Hepatocyte (in vitro differentiated cells): ENCODE results near the gene CAMKK2. TPM values are rescaled to one million over a fixed set of nuclear protein-coding genes. Genes with fewer than 3 reads are reported as not detected.

Source experiments
- DNase-seq: peaks from one replicate; pipeline ENCODE4 v3.0.0-alpha.2; 2016; ENCODE audit warnings: low spot score
- H2AFZ ChIP-seq: fragments of 200-600 bp; sonication (generic); 2 replicates; pipeline ENCODE4 v1.6.0; 2016; ENCODE audit warnings: antibody characterized with exemption, mild to moderate bottlenecking
- H3K27ac ChIP-seq: fragments of 200-600 bp; sonication (generic); 2 replicates; pipeline ENCODE4 v1.5.1; 2016; ENCODE audit warnings: mild to moderate bottlenecking
- H3K27me3 ChIP-seq: fragments of 200-600 bp; sonication (generic); 2 replicates; pipeline ENCODE4 v1.6.1; 2016
- H3K36me3 ChIP-seq: fragments of 200-600 bp; sonication (generic); replicated peaks from 2 replicates; pipeline ENCODE4 v1.5.1; 2016; ENCODE audit warnings: low read depth; ENCODE audit not compliant: insufficient read depth
- H3K4me1 ChIP-seq: fragments of 200-600 bp; sonication (generic); 2 replicates; pipeline ENCODE4 v1.5.1; 2016; ENCODE audit warnings: mild to moderate bottlenecking, moderate library complexity; ENCODE audit not compliant: insufficient read depth
- H3K4me2 ChIP-seq: fragments of 200-600 bp; sonication (generic); 2 replicates; pipeline ENCODE4 v1.6.0; 2016
- H3K4me3 ChIP-seq: fragments of 200-600 bp; sonication (generic); 2 replicates; pipeline ENCODE4 v1.5.1; 2016; ENCODE audit warnings: mild to moderate bottlenecking
- H3K79me2 ChIP-seq: fragments of 200-600 bp; sonication (generic); 2 replicates; pipeline ENCODE4 v1.6.0; 2017; ENCODE audit warnings: mild to moderate bottlenecking
- H3K9me2 ChIP-seq: fragments of 200-600 bp; sonication (generic); replicated peaks from 2 replicates; pipeline ENCODE4 v1.6.0; 2017; ENCODE audit warnings: mild to moderate bottlenecking; ENCODE audit not compliant: insufficient read depth
- H3K9me3 ChIP-seq: fragments of 200-600 bp; sonication (generic); 2 replicates; pipeline ENCODE4 v1.5.1; 2016; ENCODE audit warnings: low read depth, mild to moderate bottlenecking
- H4K20me1 ChIP-seq: fragments of 200-600 bp; sonication (generic); 2 replicates; pipeline ENCODE4 v1.6.0; 2016; ENCODE audit warnings: mild to moderate bottlenecking; ENCODE audit not compliant: insufficient read depth, poor library complexity, severe bottlenecking
- CTCF ChIP-seq: fragments of 200-600 bp; sonication (generic); IDR thresholded peaks from 2 replicates; pipeline ENCODE4 v1.5.1; 2016; ENCODE audit warnings: antibody characterized with exemption, mild to moderate bottlenecking; ENCODE audit not compliant: poor library complexity
- EZH2 ChIP-seq: fragments of 200-600 bp; sonication (generic); IDR thresholded peaks from 2 replicates; pipeline ENCODE4 v1.6.1; 2016; ENCODE audit warnings: antibody characterized with exemption, mild to moderate bottlenecking, borderline replicate concordance
- EZH2phosphoT487 ChIP-seq: fragments of 200-600 bp; sonication (generic); IDR thresholded peaks from one replicate; pipeline ENCODE4 v1.6.1; 2018; ENCODE audit warnings: antibody characterized with exemption, mild to moderate bottlenecking, low read depth, moderate library complexity; ENCODE audit not compliant: unreplicated experiment, severe bottlenecking
- WGBS: methylation state at CpG from one replicate; pipeline ENCODE4 v1.1.6; 2016; ENCODE audit warnings: low lambda C conversion rate; ENCODE audit errors: missing lambda C conversion rate; 5-methylcytosine and 5-hydroxymethylcytosine counted together
- polyA plus RNA-seq: library from polyadenylated mRNA; unstranded; fragments of >200 nt; fragmentation: Nextera tagmentation; extraction: Ambion mirVana; gene quantifications from 2 replicates; pipeline ENCODE4 v1.2.1, GENCODE V29; 2016
- total RNA-seq: library from RNA; depleted of rRNA; stranded (reverse); fragments of >200 nt; gene quantifications from 2 replicates; pipeline ENCODE4 v1.2.3, GENCODE V29; 2014

CAMKK2 gene
- total and polyA plus RNA-seq, 2 experiments from 2014 or later: 21.5 to 21.9 TPM

- no peaks in the 10 kb centered on the region for H3K27me3 ChIP-seq
- H3K4me3 ChIP-seq: no peak overlapping the region
- no peak overlapping the region for H3K4me2 ChIP-seq
- no peaks in the 10 kb centered on the region for H3K79me2 ChIP-seq
- H3K4me1 ChIP-seq: no peaks in the 10 kb centered on the region
- H3K27ac ChIP-seq: no peak overlapping the region
- TF ChIP-seq CTCF: no peak
- no peak for TF ChIP-seq EZH2phosphoT487
- no peak for TF ChIP-seq EZH2
- no peaks in the 10 kb centered on the region for H3K36me3 ChIP-seq
- no peaks in the 10 kb centered on the region for H4K20me1 ChIP-seq
- 95% methylated on average over 20 of the region's 22 CpGs for WGBS
- no peaks in the 10 kb centered on the region for H3K9me3 ChIP-seq
- H3K9me2 ChIP-seq: no peaks in the 10 kb centered on the region
- no peak overlapping the region for H2AFZ ChIP-seq
- no peak for DNase-seq
Measured at GRCh38 chr12:121248622-121249021, 47.9 kb downstream of the CAMKK2 start.

DNA sequence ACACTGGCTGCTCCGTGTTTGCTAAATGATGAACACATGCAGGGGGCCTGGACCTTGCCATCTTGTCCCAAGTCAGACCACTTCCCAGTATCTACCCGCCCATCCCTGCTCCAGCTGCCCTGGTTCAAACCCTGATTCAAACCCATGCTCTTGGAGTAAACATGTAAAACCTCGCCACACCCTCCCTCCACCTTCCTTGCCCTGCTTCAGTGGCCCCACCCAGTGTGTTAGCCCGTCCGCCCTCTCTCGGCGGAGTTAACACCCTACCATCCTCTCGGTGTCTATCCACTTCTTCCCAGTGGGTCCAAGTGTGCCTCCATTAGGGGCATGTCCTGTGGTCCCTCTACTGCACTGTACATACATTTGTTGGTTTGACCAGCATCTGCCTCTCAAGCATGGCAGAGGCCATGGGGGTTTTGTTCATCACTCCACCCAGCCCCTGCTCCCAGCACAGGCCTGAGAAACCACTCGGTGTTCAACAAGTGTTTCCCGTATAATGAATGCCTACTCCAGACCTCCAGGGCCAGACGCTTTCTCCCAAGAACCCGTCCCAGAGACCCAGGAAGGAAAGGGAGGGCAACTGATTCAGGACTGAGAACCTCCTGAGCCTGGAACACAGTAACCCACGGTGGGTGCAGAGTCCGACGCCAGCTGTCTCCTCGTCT lies 49.5 kb downstream of the CAMKK2 start:
- Histone ChIP-seq H2AFZ (no peak overlapping the region), H3K4me2 (no peak overlapping the region), H3K4me1 (no peaks in the 10 kb centered on the region), H4K20me1 (no peaks in the 10 kb centered on the region), H3K4me3 (no peak overlapping the region), H3K9me2 (no peaks in the 10 kb centered on the region), H3K27me3 (no peaks in the 10 kb centered on the region), H3K9me3 (no peaks in the 10 kb centered on the region), H3K27ac (no peak overlapping the region), H3K36me3 (no peaks in the 10 kb centered on the region), H3K79me2 (no peaks in the 10 kb centered on the region)
- TF ChIP-seq CTCF: no peak
- no peak for TF ChIP-seq EZH2phosphoT487
- no peak for TF ChIP-seq EZH2
- 96% methylated on average over 16 of the region's 16 CpGs for WGBS
- DNase-seq: no peak

DNA sequence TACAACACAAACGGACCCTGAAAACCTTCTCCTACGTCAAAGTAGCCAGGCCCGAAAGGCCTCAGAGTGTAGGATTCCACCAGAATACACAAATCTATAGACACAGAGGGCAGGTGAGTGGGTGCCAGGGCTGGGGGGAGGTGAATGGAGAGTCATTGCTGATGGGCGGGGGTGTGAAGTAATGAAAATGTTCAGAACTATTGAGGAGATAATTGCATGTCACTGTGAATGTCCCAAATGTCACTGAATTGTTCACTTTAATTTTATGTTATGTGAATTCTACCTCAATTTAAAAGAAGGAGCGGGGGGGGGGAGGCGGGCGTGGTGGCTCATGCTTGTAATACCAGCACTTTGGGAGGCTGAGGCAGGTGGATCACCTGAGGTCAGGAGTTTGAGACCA lies 50.6 kb downstream of the CAMKK2 start:
- no peak for TF ChIP-seq EZH2phosphoT487
- no peak for TF ChIP-seq CTCF
- no peak for TF ChIP-seq EZH2
- H3K36me3 ChIP-seq: no peaks in the 10 kb centered on the region

GRCh38 chr12:121245031-121245430 lies 51.5 kb downstream of the CAMKK2 start:
- no peaks in the 10 kb centered on the region for H3K27me3 ChIP-seq
- no peaks in the 10 kb centered on the region for H3K9me2 ChIP-seq
- no peaks in the 10 kb centered on the region for H3K36me3 ChIP-seq
- H4K20me1 ChIP-seq: no peaks in the 10 kb centered on the region
- H3K9me3 ChIP-seq: no peaks in the 10 kb centered on the region
- no peaks in the 10 kb centered on the region for H3K79me2 ChIP-seq
- no peak for TF ChIP-seq EZH2phosphoT487
- no peak for TF ChIP-seq CTCF
- TF ChIP-seq EZH2: no peak
- H2AFZ ChIP-seq: no peak overlapping the region
- H3K27ac ChIP-seq: no peak overlapping the region
- H3K4me2 ChIP-seq: no peak overlapping the region
- no peaks in the 10 kb centered on the region for H3K4me1 ChIP-seq
- no peak overlapping the region for H3K4me3 ChIP-seq
- no peak for DNase-seq
- WGBS: 98% methylated on average over 14 of the region's 14 CpGs

More for the DNA sequence above, 50.6 kb downstream of the CAMKK2 start:
- Histone ChIP-seq H3K9me2 (no peaks in the 10 kb centered on the region), H3K9me3 (no peaks in the 10 kb centered on the region), H3K79me2 (no peaks in the 10 kb centered on the region), H3K27me3 (no peaks in the 10 kb centered on the region), H3K4me1 (no peaks in the 10 kb centered on the region), H3K4me2 (no peak overlapping the region), H3K4me3 (no peak overlapping the region), H3K27ac (no peak overlapping the region), H2AFZ (no peak overlapping the region), H4K20me1 (no peaks in the 10 kb centered on the region)
- 79% methylated on average over 7 of the region's 7 CpGs for WGBS
- DNase-seq: no peak
